Upper lobe of left lung (tissue), 4 donors: Measurements from ENCODE around the gene PRR30.

Experiments
- EP300 ChIP-seq, 4 donors: sonication (generic); formaldehyde crosslinking; IDR thresholded peaks; one replicate each; pipeline ENCODE4 v1.5.1; 2017; ENCODE audit warnings: antibody characterized with exemption in 4 of 4, control low read depth in 2 of 4
- POLR2A ChIP-seq, 4 donors: fragments of 450-650 bp; IDR thresholded peaks; one replicate each; pipeline ENCODE4 v1.5.1; 2016 to 2017; ENCODE audit warnings: antibody characterized with exemption in 4 of 4, mild to moderate bottlenecking in 2 of 4
- POLR2AphosphoS5 ChIP-seq, 2 donors: sonication (generic); formaldehyde crosslinking; IDR thresholded peaks; one replicate each; pipeline ENCODE4 v1.5.1; 2017; ENCODE audit warnings: antibody characterized with exemption in 2 of 2
- TF ChIP-seq, protein P1 (sequence below), 6 experiments: fragments of 450-650 bp in 4 of 6; fragments of 200-600 bp in 2 of 6; sonication (generic) in 2 of 6; IDR thresholded peaks; one replicate each; pipeline ENCODE4 v1.5.1; 2016 to 2019; ENCODE audit warnings: antibody characterized with exemption in 6 of 6

- TF ChIP-seq, protein P1, sequence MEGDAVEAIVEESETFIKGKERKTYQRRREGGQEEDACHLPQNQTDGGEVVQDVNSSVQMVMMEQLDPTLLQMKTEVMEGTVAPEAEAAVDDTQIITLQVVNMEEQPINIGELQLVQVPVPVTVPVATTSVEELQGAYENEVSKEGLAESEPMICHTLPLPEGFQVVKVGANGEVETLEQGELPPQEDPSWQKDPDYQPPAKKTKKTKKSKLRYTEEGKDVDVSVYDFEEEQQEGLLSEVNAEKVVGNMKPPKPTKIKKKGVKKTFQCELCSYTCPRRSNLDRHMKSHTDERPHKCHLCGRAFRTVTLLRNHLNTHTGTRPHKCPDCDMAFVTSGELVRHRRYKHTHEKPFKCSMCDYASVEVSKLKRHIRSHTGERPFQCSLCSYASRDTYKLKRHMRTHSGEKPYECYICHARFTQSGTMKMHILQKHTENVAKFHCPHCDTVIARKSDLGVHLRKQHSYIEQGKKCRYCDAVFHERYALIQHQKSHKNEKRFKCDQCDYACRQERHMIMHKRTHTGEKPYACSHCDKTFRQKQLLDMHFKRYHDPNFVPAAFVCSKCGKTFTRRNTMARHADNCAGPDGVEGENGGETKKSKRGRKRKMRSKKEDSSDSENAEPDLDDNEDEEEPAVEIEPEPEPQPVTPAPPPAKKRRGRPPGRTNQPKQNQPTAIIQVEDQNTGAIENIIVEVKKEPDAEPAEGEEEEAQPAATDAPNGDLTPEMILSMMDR (IDR thresholded peaks at IDR 0.05): no peak
- TF ChIP-seq POLR2AphosphoS5 (IDR thresholded peaks at IDR 0.05) (peak; percentile 12 to 16), EP300 (IDR thresholded peaks at IDR 0.05) (no peak), POLR2A (IDR thresholded peaks at IDR 0.05) (no peak)
These were observed 44.9 kb upstream of the PRR30 start for GRCh38 chr2:27184115-27184514.
